ENCODE results near the gene AGPAT4. TPM values are rescaled to one million over a fixed set of nuclear protein-coding genes. Genes with fewer than 3 reads are reported as not detected.

AGPAT4 gene
- total RNA-seq, 1 experiment from 2014 or later: 15.5 TPM

- BruUV-seq (replicated peaks): TSS peak; percentile 60
- peak overlapping the region; percentile 75 for H3K4me2 ChIP-seq (ENCODE audit: low read length)
- H4K20me1 ChIP-seq (ENCODE audit: insufficient read depth): no peaks in the 10 kb centered on the region; the same call in 1 of the 2 replicates
- peak overlapping the region; percentile 42 for H3K9ac ChIP-seq (ENCODE audit: low read length)
- ChIA-PET CTCF (interaction anchor here (0.7 kb wide), 1 partner anchor 98 kb away, joined by 3 read pairs; no protein-coding TSS in a partner anchor), POLR2A (interaction anchor here (1.4 to 2.2 kb wide), 2 partner anchors 12 to 98 kb away, joined by 3 to 7 read pairs; no protein-coding TSS in a partner anchor), RAD21 (ENCODE audit: low non-redundant PET in 1 of 2, low total read pairs in 2 of 2, uncharacterized antibody in 2 of 2, unreplicated experiment in 2 of 2) (no interaction called here)
- TF ChIP-seq YY1 (IDR thresholded peaks at IDR 0.05; ENCODE audit: extremely low read depth, insufficient replicate concordance, low read depth, low read length) (no peak), CTCF (IDR thresholded peaks at IDR 0.05 in 2 of 3, conservative IDR thresholded peaks at IDR 0.05 in 1 of 3; ENCODE audit: borderline replicate concordance in 1 of 3, insufficient read depth in 1 of 3, low read depth in 2 of 3, low read length in 2 of 3) (no peak), SP1 (IDR thresholded peaks at IDR 0.05; ENCODE audit: low read depth) (0 out of 2 replicates have a peak, but pooled peaks have one; percentile 6), TCF7L2 (IDR thresholded peaks at IDR 0.05; ENCODE audit: borderline replicate concordance, extremely low read depth, insufficient read depth, insufficient read length) (no peak), ATF3 (IDR thresholded peaks at IDR 0.05) (no peak), FOSL1 (IDR thresholded peaks at IDR 0.05; ENCODE audit: low read depth) (no peak), REST (IDR thresholded peaks at IDR 0.05; ENCODE audit: low read depth) (no peak)
- DNase-seq (ENCODE audit: low read depth, low spot score) (no peak), ATAC-seq (no peak)
- peak overlapping the region; percentile 73 to 78 for H3K4me3 ChIP-seq (replicated peaks in 1 of 2; ENCODE audit: low read depth in 1 of 2, low read length in 2 of 2)
- no peaks in the 10 kb centered on the region for H3K9me3 ChIP-seq (ENCODE audit: control insufficient read depth in 1 of 2, insufficient read depth in 1 of 2, low read depth in 1 of 2, low read length in 2 of 2)
- no peaks in the 10 kb centered on the region for H3K36me3 ChIP-seq (ENCODE audit: control insufficient read depth in 1 of 2, insufficient read depth in 2 of 2, low read length in 2 of 2)
- no peak overlapping the region for H3K27ac ChIP-seq (ENCODE audit: low read depth, low read length)
- intact Hi-C loops (cut with micrococcal nuclease): loop anchor here (10.0 kb wide), 2 partner anchors 82 to 108 kb away; no protein-coding TSS in a partner anchor
- no peaks in the 10 kb centered on the region for H3K9me2 ChIP-seq (ENCODE audit: insufficient read depth)
- peaks cover 9% of the 10 kb centered on the region; the same call in 1 of the 2 replicates for H3K79me2 ChIP-seq (ENCODE audit: insufficient read depth, low read length)
- H3K27me3 ChIP-seq (ENCODE audit: insufficient read depth, low read length): no peaks in the 10 kb centered on the region
- peaks cover 4 to 40% of the 10 kb centered on the region in 2 experiments; a peak in 2 of 4 replicates for H3K4me1 ChIP-seq (ENCODE audit: control insufficient read depth in 1 of 2, insufficient read depth in 2 of 2, low read length in 2 of 2)
- H2AFZ ChIP-seq (ENCODE audit: low read depth, low read length, poor library complexity, severe bottlenecking): no peak overlapping the region
Measured at GRCh38 chr6:161272635-161273273, 1.1 kb downstream of the AGPAT4 start.

All from HCT116 (cell line).